GM10266 (cell line): ENCODE data around the gene KIT.

Experiments
- DNase-seq: peaks from one replicate; pipeline ENCODE4 v3.0.0; 2012; ENCODE audit errors: extremely low spot score
- CTCF ChIP-seq: IDR thresholded peaks from 2 replicates; pipeline ENCODE4 v1.5.1; 2012; ENCODE audit warnings: mild to moderate bottlenecking, low read depth; ENCODE audit not compliant: control insufficient read depth, insufficient read depth; ENCODE audit errors: missing control alignments

KIT gene

GRCh38 chr4:54731552-54731951, 73.8 kb downstream of the KIT start:
- DNase-seq = no peak
- no peak for TF ChIP-seq CTCF

GRCh38 chr4:54731976-54732375, 74.2 kb downstream of the KIT start:
- DNase-seq = no peak
- TF ChIP-seq CTCF = no peak

- TF ChIP-seq CTCF = no peak
- no peak for DNase-seq
These were observed 79.7 kb downstream of the KIT start for GRCh38 chr4:54737421-54737820.

- no peak for DNase-seq
- TF ChIP-seq CTCF = no peak
These were observed 83.4 kb downstream of the KIT start for GRCh38 chr4:54741202-54741601.

- TF ChIP-seq CTCF = no peak
- DNase-seq = no peak
These were observed 85.1 kb downstream of the KIT start for GRCh38 chr4:54742636-54743399.

GRCh38 chr4:54743562-54743961, 85.8 kb downstream of the KIT start:
- DNase-seq = no peak
- TF ChIP-seq CTCF = no peak

GRCh38 chr4:54744487-54744886, 86.7 kb downstream of the KIT start:
- TF ChIP-seq CTCF = no peak
- DNase-seq = no peak
